SH-SY5Y (cell line): ENCODE measurements around the gene CAV1.

Experiments used
- GATA2 ChIP-seq: IDR thresholded peaks from 2 replicates; pipeline ENCODE4 v1.6.1; 2011; ENCODE audit warnings: mild to moderate bottlenecking, low read depth, low read length
- GATA3 ChIP-seq: IDR thresholded peaks from 2 replicates; pipeline ENCODE4 v1.6.1; 2011; ENCODE audit warnings: low read depth, mild to moderate bottlenecking, low read length, moderate library complexity

- no peak for TF ChIP-seq GATA2
- TF ChIP-seq GATA3 = no peak
These were observed 44.9 kb downstream of the CAV1 start for GRCh38 chr7:116569737-116570136.
